Midbrain (tissue), 1 donor: ENCODE results near the gene TTC21B.

Experiments
- DNase-seq: peaks from one replicate; lab custom pipeline; 2025; lab: John Stamatoyannopoulos, UW

TTC21B gene

DNA sequence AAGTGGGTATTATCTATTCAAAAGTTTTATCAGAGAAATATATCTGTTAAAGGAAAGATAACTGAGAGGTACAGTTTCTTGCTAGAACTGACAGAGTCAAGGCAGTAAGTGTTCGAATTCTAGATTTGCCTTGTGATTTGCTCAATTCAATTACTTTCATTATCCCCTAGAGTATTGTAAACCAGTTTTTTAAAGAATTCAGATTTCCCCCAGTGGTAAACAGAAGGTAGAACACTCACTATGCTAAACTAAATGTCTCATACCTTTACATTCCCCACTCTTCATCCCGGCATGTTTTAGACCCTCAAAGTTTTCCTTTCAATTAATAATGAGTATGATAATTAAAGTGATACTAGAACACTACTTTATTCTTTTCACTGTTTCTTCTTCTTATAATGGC lies 28.6 kb downstream of the TTC21B start:
- DNase-seq = no peak

DNA sequence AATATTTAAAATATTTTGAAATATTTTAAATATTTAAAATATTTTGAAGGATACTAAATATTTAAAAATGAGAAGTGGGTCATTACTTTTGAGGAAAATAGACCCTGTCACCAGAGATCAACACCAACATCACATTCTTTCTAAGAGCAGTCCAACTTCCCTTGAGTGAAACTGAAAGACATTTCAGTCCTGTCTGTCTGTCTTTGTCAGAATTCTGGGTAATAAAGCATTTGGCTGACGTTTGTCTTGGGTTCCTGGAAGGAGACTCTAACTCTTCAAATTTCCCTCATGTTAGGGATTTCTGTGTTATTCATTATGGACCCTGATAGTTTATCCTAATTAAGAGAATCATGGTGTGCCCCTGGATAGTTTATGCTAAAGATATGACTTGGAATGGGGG lies 32.8 kb downstream of the TTC21B start:
- DNase-seq = no peak

DNA sequence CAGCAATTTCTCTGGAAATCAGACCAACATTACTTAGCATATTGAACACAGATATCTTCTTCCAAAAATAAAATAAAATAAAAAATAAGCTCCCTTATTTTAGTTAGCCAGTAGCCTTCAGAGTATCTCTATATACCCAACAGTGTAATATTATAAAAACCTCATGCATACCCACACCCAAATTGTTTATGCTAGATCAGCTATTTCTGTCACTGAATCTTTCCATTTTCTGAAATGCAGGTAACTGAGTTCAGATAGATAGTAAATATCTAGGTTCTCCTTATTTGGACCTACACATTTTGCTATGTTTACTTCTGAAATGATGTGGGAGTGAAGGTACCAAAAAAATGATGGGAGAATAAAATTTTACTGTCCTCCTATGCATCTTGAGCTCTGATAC lies 39.9 kb downstream of the TTC21B start:
- DNase-seq = no peak

- no peak for DNase-seq
Measured at GRCh38 chr2:165911981-165912380, 41.6 kb downstream of the TTC21B start.

DNA sequence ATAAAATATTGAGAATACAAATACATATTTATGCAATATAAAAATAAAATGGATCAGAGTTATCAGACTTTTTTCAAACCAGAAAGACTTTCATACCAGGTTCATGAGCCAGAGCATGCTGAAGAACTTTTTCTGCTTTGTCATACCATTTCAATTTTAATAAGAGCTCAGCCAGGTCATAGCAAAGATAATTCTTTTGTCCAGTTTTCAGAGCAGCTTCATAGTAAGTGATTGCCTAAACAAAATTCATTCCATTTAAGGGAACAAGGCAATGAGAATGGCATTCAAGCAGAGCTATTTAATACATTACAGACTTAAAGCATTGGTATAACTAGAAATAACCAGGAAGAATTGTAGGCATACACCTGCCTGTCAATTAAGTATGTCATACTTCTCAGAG lies 42.3 kb downstream of the TTC21B start:
- no peak for DNase-seq

GRCh38 chr2:165909466-165909865 lies 44.1 kb downstream of the TTC21B start:
- no peak for DNase-seq

GRCh38 chr2:165905854-165906253 lies 47.7 kb downstream of the TTC21B start:
- no peak for DNase-seq

GRCh38 chr2:165905269-165905668 lies 48.3 kb downstream of the TTC21B start:
- DNase-seq = no peak

DNA sequence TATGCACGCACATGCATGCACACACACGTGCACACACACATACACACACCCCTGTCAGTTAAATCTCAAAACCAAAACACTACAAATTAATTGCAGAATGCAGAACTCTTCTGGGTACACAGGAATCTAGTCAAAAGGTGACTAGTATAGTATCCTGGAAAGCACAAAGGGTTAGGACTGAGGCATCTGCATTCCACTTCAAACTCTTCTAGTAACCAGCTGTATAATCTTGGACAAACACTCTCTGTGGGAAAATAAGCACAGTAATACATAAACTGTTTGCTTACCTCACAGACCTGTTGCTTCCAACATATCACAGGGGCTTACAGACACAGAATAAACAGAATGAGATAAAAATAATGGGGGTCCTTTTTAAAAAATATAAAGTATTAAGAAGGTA lies 49.1 kb downstream of the TTC21B start:
- DNase-seq = no peak

- DNase-seq = no peak
Measured at GRCh38 chr2:165903406-165903805, 50.2 kb downstream of the TTC21B start.

GRCh38 chr2:165902934-165903333 lies 50.6 kb downstream of the TTC21B start:
- no peak for DNase-seq

DNA sequence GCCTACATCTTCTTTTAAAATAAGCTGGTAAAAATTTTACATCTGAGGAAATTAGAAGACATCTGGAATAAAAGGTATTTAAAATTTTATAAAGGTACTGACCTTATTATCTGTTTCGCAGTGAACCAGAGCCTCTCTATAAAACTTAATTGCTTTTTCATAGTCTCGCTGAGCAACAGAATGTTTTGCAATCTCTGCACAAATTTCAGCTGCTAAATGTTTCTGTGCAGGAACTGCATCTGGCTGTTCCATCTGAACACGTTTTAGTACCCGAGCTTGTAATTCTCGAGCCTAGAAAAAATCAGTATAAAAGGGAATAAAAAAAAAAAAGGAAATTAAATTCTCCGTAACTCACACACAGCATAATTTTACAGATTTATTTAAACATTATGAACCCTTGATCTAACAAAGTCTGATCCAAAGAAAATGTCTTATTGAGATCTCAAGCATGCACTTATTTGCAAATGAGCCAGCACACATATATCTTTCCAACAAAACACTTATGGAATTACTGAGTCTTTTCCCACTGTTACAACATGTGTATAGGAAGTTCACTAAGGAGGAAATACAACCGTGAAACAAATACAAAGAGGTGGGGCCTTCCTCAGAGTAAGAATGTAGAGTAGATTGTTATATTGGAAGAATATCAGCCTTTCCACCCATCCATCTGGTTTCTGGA lies 51.8 kb downstream of the TTC21B start:
- DNase-seq = no peak

GRCh38 chr2:165899311-165899710 lies 54.3 kb downstream of the TTC21B start:
- DNase-seq = no peak

DNA sequence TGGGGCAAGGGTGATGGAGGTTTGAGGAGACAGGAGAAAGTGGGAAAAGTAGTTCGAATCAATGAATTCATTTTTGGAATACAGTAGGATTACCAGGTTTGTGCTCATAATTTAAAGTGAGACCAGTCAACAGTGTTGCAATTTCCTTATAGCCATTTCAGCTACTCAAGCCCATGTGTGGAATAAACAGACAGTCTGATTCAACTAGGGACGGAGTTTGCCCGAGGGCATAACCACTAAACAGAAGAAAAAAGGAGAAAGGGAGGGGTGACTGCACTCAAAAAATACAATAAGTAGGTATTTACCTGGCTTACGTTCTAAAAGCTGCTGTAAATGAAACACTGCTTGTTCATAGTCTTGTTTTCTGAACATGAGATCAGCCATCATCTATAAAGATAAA lies 55.2 kb downstream of the TTC21B start:
- DNase-seq = no peak

- DNase-seq = no peak
Measured at GRCh38 chr2:165897726-165898125, 55.9 kb downstream of the TTC21B start.

- no peak for DNase-seq
Measured at GRCh38 chr2:165897074-165897473, 56.5 kb downstream of the TTC21B start.

GRCh38 chr2:165895974-165896373 lies 57.6 kb downstream of the TTC21B start:
- DNase-seq = no peak

- no peak for DNase-seq
Measured at GRCh38 chr2:165893556-165893955, 60.0 kb downstream of the TTC21B start.

DNA sequence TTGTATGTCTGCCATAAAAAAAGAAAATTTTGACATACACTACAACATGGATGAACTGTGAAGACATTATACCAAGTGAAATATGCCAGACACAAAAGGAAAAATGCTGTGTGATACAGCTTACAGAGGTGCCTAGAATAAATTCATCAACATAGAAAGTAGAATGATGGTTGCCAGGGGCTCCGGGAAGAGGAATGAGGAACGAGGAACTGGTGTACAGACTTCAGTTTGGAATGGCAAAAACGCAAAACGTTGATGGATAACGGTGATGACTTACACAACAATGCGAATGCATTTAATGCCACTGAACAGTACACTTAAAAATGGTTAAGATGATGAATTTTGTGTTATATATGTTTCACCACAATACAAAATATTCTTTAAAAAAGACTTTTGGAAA lies 61.0 kb downstream of the TTC21B start:
- no peak for DNase-seq

DNA sequence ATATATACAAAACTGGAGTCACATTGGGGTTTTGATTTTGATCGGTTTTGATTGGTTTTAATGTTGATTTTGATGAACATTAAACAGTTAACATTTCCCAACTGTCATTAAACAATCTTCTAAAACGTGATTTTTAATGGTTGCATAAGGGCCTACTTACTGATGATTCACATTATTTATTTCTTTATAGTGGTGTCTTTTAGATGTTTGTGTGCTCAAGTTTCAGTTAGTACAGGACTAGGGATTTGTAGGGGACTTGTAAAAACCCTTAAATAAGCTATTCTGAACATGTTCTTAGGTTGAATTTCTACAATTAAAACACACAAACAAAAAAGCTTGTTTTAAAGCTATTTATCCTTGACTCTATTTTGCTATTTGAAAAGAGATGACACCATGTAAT lies 61.6 kb downstream of the TTC21B start:
- no peak for DNase-seq

GRCh38 chr2:165891345-165891744 lies 62.2 kb downstream of the TTC21B start:
- no peak for DNase-seq

DNA sequence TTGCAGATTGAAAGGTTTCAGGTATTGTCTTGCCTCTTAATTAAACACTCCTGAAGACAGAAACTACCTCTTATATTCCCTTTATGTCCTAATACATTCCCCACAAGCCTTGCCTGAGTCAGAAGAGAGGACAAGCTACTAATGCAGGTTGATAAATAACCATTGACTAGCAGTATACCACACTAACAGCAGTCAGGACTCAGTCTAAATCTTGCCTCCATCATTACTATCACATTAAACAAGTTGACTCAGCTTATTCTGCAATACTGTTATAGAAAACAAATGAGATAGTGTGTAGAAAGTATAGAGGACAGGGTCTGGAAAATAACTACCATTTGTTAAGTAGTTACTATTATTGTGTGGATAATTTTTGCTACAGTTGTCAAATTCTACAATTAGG lies 63.8 kb downstream of the TTC21B start:
- DNase-seq = no peak

DNA sequence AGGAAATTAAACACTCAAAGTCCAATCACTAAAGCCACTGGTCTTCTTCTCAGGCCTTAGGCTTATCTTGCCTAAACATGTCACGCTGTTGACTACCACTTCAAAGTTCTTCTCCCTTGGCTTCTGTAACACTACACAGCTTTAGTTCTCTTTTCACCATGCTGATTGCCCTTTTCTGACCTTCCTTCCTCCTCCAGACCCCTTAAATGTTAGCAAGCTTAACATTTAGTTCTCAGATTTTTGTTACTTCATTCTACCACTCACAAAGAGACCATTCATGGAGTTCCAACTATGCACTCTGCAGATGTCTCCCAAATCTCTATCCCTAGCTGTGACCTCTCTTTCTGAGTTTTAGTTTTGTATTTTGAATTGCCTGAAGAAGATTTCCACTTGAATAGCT lies 64.4 kb downstream of the TTC21B start:
- no peak for DNase-seq

- DNase-seq = no peak
Measured at GRCh38 chr2:165888171-165888570, 65.4 kb downstream of the TTC21B start.
